ENCODE results near the gene BUD13.

Gene BUD13

DNA sequence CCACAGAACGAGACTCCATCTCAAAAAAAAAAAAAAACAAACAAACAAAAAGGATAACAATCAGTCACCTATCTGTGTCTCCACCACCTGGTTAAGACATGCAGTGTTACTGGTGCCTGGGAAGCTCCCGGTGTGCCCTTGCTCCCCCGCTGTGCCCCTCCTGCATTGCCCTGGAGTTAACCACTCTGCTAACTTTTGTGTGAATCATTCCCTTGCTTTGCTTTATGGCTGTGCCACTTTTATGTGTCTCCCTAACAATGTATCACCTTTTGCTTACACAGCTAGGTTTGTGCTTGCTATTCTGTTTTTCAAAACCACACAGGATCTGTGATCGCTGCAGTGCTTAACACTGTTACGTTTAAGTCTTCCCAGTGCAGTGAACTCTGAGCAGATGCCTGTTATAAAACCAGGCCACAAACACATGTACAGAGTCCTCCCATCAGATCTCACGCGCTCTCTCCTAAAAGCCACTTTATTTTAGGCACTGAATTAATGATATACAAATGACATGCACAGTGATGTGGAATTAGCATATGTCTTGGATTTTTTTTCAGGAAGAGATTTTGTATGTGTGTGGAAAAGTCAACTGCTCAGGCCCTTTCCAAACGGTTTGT, 69.9 kb downstream of the BUD13 start:
- Histone ChIP-seq H3K4me2 (ENCODE audit: low read length) (no peak overlapping the region), H3K27ac (ENCODE audit: low read depth, low read length, poor library complexity, severe bottlenecking) (no peak overlapping the region), H3K27me3 (ENCODE audit: insufficient read depth, low read length) (no peaks in the 10 kb centered on the region), H3K79me2 (ENCODE audit: insufficient read depth, low read length) (no peaks in the 10 kb centered on the region), H3K36me3 (ENCODE audit: insufficient read depth, low read length) (no peaks in the 10 kb centered on the region), H3K9me3 (ENCODE audit: low read length) (no peaks in the 10 kb centered on the region), H4K20me1 (ENCODE audit: insufficient read depth, low read length) (no peaks in the 10 kb centered on the region), H3K4me1 (ENCODE audit: insufficient read depth, low read length, severe bottlenecking) (no peaks in the 10 kb centered on the region), H3K9ac (ENCODE audit: low read length) (no peak overlapping the region), H3K9me2 (ENCODE audit: low read depth, low read length) (no peaks in the 10 kb centered on the region), H3F3A (ENCODE audit: insufficient read depth, low read length) (no peaks in the 10 kb centered on the region), H2AFZ (ENCODE audit: low read length) (no peak overlapping the region), H3K4me3 (ENCODE audit: low read depth, low read length, poor library complexity, severe bottlenecking) (no peak overlapping the region)
- TF ChIP-seq, protein P1, sequence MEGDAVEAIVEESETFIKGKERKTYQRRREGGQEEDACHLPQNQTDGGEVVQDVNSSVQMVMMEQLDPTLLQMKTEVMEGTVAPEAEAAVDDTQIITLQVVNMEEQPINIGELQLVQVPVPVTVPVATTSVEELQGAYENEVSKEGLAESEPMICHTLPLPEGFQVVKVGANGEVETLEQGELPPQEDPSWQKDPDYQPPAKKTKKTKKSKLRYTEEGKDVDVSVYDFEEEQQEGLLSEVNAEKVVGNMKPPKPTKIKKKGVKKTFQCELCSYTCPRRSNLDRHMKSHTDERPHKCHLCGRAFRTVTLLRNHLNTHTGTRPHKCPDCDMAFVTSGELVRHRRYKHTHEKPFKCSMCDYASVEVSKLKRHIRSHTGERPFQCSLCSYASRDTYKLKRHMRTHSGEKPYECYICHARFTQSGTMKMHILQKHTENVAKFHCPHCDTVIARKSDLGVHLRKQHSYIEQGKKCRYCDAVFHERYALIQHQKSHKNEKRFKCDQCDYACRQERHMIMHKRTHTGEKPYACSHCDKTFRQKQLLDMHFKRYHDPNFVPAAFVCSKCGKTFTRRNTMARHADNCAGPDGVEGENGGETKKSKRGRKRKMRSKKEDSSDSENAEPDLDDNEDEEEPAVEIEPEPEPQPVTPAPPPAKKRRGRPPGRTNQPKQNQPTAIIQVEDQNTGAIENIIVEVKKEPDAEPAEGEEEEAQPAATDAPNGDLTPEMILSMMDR (IDR thresholded peaks at IDR 0.05; ENCODE audit: low read length): no peak
- TF ChIP-seq EZH2 (IDR thresholded peaks at IDR 0.05; ENCODE audit: borderline replicate concordance, low read length): no peak

DNA sequence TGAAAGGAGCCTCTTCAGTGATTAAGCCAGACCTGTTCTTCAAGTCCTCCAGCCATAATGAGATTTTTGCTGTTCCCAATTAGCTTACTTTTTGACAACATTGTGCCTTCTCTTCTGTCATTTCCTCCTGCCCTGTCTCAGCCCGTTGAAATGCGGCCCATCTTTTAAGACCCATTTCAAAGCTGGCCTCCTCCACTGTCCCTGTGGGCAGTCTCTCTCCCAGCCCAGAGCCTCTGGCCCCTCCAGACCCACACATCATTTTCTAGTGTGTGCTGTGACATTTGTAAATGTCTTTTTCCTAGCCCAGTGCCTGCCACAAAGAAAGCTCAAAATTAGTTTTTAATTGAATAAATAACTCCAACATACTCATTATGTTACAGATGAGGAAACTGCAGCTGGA, 70.9 kb downstream of the BUD13 start:
- Histone ChIP-seq H3K4me3 (ENCODE audit: low read depth, low read length, poor library complexity, severe bottlenecking) (no peak overlapping the region), H3K4me1 (ENCODE audit: insufficient read depth, low read length, severe bottlenecking) (no peaks in the 10 kb centered on the region), H3K9me2 (ENCODE audit: low read depth, low read length) (no peaks in the 10 kb centered on the region), H3K36me3 (ENCODE audit: insufficient read depth, low read length) (no peaks in the 10 kb centered on the region), H3K27me3 (ENCODE audit: insufficient read depth, low read length) (no peaks in the 10 kb centered on the region), H3K9me3 (ENCODE audit: low read length) (no peaks in the 10 kb centered on the region), H3K27ac (ENCODE audit: low read depth, low read length, poor library complexity, severe bottlenecking) (no peak overlapping the region), H3K4me2 (ENCODE audit: low read length) (no peak overlapping the region), H3K9ac (ENCODE audit: low read length) (no peak overlapping the region), H3K79me2 (ENCODE audit: insufficient read depth, low read length) (no peaks in the 10 kb centered on the region), H3F3A (ENCODE audit: insufficient read depth, low read length) (no peaks in the 10 kb centered on the region), H2AFZ (ENCODE audit: low read length) (no peak overlapping the region), H4K20me1 (ENCODE audit: insufficient read depth, low read length) (no peaks in the 10 kb centered on the region)
- TF ChIP-seq EZH2 (IDR thresholded peaks at IDR 0.05; ENCODE audit: borderline replicate concordance, low read length): no peak
- TF ChIP-seq, protein P1 (IDR thresholded peaks at IDR 0.05; ENCODE audit: low read length): no peak

DNA sequence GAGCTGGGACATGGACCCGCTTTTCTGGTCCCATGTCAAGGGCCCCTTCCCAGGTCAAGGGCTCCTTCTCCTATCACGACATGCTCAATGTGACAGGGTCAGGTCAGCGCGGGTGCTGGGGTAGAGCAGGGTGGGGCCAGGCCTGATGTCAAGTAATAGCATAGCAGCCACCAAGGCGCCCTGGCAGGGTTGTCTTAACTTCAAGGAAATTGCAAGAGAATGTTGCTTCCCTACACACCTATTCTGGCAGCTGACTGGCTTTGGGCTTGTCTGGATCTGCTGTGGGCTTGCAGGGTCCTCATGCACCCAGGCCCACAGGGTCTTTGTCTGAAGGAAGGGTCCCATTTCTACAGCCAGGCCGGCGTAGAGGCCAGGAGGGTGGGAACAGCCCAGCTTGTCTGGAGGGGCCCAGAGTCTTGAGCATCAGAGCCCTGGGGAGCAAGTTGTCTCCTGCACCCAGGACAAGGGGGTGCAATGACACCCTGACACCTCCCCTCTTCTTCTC, 71.4 kb downstream of the BUD13 start:
- TF ChIP-seq, protein P1 (IDR thresholded peaks at IDR 0.05; ENCODE audit: low read length): no peak
- TF ChIP-seq EZH2 (IDR thresholded peaks at IDR 0.05; ENCODE audit: borderline replicate concordance, low read length): no peak
- H3K27me3 ChIP-seq (ENCODE audit: insufficient read depth, low read length): no peaks in the 10 kb centered on the region

More for the DNA sequence above, 71.4 kb downstream of the BUD13 start:
- H3K79me2 ChIP-seq (ENCODE audit: insufficient read depth, low read length): no peaks in the 10 kb centered on the region
- H3F3A ChIP-seq (ENCODE audit: insufficient read depth, low read length): no peaks in the 10 kb centered on the region
- H4K20me1 ChIP-seq (ENCODE audit: insufficient read depth, low read length): no peaks in the 10 kb centered on the region
- no peak overlapping the region for H3K4me2 ChIP-seq (ENCODE audit: low read length)
- no peaks in the 10 kb centered on the region for H3K4me1 ChIP-seq (ENCODE audit: insufficient read depth, low read length, severe bottlenecking)
- no peaks in the 10 kb centered on the region for H3K9me3 ChIP-seq (ENCODE audit: low read length)
- H3K36me3 ChIP-seq (ENCODE audit: insufficient read depth, low read length): no peaks in the 10 kb centered on the region
- no peak overlapping the region for H2AFZ ChIP-seq (ENCODE audit: low read length)
- no peaks in the 10 kb centered on the region for H3K9me2 ChIP-seq (ENCODE audit: low read depth, low read length)
- H3K4me3 ChIP-seq (ENCODE audit: low read depth, low read length, poor library complexity, severe bottlenecking): no peak overlapping the region
- no peak overlapping the region for H3K9ac ChIP-seq (ENCODE audit: low read length)
- no peak overlapping the region for H3K27ac ChIP-seq (ENCODE audit: low read depth, low read length, poor library complexity, severe bottlenecking)

All from OCI-LY1 (cell line).